AG04450 (cell line): Measurements from ENCODE around the gene TAPBPL. TPM values are rescaled to one million over a fixed set of nuclear protein-coding genes. Genes with fewer than 3 reads are reported as not detected.
"Not testable (repeated sequence)": the region's sequence is repeated elsewhere in the genome, so short reads cannot be mapped to it uniquely, and the experiment has no call there.

Source experiments
- CTCF ChIA-PET: fragments of 300-600, 350-600 bp; formaldehyde crosslinking; extraction: SDS; loops from one replicate; lab custom pipeline; 2022; ENCODE audit warnings: antibody characterized with exemption, inconsistent platforms; lab: Charles Lee
- POLR2A ChIA-PET: fragments of 350-600 bp; formaldehyde crosslinking; extraction: SDS; loops from one replicate; lab custom pipeline; 2021; ENCODE audit warnings: antibody characterized with exemption, inconsistent platforms; lab: Yijun Ruan, JAX
- DNase-seq: peaks from one replicate; pipeline ENCODE4 v3.0.0-alpha.2; 2011; ENCODE audit warnings: low read depth, low spot score
- H3K27ac ChIP-seq: one replicate; pipeline ENCODE4 v1.5.1; 2012; ENCODE audit warnings: low read depth, low read length, control low read depth
- H3K27me3 ChIP-seq: one replicate; pipeline ENCODE4 v1.6.0; 2012; ENCODE audit warnings: low read length; ENCODE audit not compliant: control insufficient read depth, insufficient read depth
- H3K4me3 ChIP-seq: 2 replicates; pipeline ENCODE4 v1.5.1; 2011; ENCODE audit warnings: mild to moderate bottlenecking, low read depth, low read length, control low read depth
- H3K9me3 ChIP-seq: 2 replicates; pipeline ENCODE4 v1.5.1; 2012; ENCODE audit warnings: low read length; ENCODE audit not compliant: control insufficient read depth, insufficient read depth
- CTCF ChIP-seq: IDR thresholded peaks from 2 replicates; pipeline ENCODE4 v1.5.1; 2011; ENCODE audit warnings: low read depth, low read length, control low read depth, inconsistent platforms
- polyA plus RNA-seq: library from polyadenylated mRNA; depleted of rRNA; stranded (reverse); fragments of >200 nt; gene quantifications from 2 replicates; pipeline ENCODE4 v1.2.3, GENCODE V29; 2011

The TAPBPL gene
- polyA plus RNA-seq, 1 experiment = 10.2 TPM

- no peaks in the 10 kb centered on the region for H3K27me3 ChIP-seq
- no peaks in the 10 kb centered on the region for H3K9me3 ChIP-seq
- ChIA-PET CTCF (interaction anchor here (0.7 to 1.8 kb wide), 3 partner anchors 22 to 58 kb away, joined by 3 to 4 read pairs (median 4); no protein-coding TSS in a partner anchor), POLR2A (interaction anchor here (0.7 to 1.3 kb wide), 4 partner anchors 18 to 125 kb away, joined by 3 to 8 read pairs (median 4); partner anchors contain the start of gene VAMP1)
- H3K4me3 ChIP-seq = no peak overlapping the region
- no peak for DNase-seq
- no peak for TF ChIP-seq CTCF
- no peak overlapping the region for H3K27ac ChIP-seq
Measured at GRCh38 chr12:6488240-6488639, 36.4 kb downstream of the TAPBPL start.

GRCh38 chr12:6489449-6489848 lies 37.6 kb downstream of the TAPBPL start:
- TF ChIP-seq CTCF = no peak
- ChIA-PET CTCF (interaction anchor here (1.8 kb wide), 1 partner anchor 23 kb away, joined by 4 read pairs; no protein-coding TSS in a partner anchor), POLR2A (interaction anchor here (0.6 kb wide), 1 partner anchor 45 kb away, joined by 3 read pairs; no protein-coding TSS in a partner anchor)
- H3K9me3 ChIP-seq = no peaks in the 10 kb centered on the region
- no peaks in the 10 kb centered on the region for H3K27me3 ChIP-seq
- H3K4me3 ChIP-seq = no peak overlapping the region
- DNase-seq = no peak
- H3K27ac ChIP-seq = no peak overlapping the region

GRCh38 chr12:6490673-6491072 lies 38.8 kb downstream of the TAPBPL start:
- ChIA-PET POLR2A (interaction anchor here (0.8 kb wide), 1 partner anchor 43 kb away, joined by 3 read pairs; the partner anchor contains the start of gene GAPDH), CTCF (interaction anchor here (0.6 kb wide), 1 partner anchor 68 kb away, joined by 3 read pairs; no protein-coding TSS in a partner anchor)

GRCh38 chr12:6492838-6493496 lies 41.1 kb downstream of the TAPBPL start, which contains the start of gene MRPL51:
Gene MRPL51, minus strand, starts transcription at chr12:6493262. Its CDS starts 126 bp downstream, at chr12:6493136.
- Histone ChIP-seq H3K9me3 (no peaks in the 10 kb centered on the region), H3K27ac (peak within 1 kb of the TSS; percentile 97), H3K4me3 (peak within 1 kb of the TSS; percentile 97), H3K27me3 (no peaks in the 10 kb centered on the region)
- TF ChIP-seq CTCF = no peak
- DNase-seq = peak; percentile 83
- ChIA-PET CTCF (interaction anchor here (0.8 to 1.0 kb wide), 2 partner anchors 22 to 28 kb away, joined by 3 to 4 read pairs; partner anchors contain the start of gene VAMP1), POLR2A (interaction anchor here (0.6 to 1.9 kb wide), 12 partner anchors 12 to 167 kb away, joined by 3 to 34 read pairs (median 4); partner anchors contain the start of genes GAPDH, LTBR and VAMP1)

More at GRCh38 chr12:6490673-6491072, 38.8 kb downstream of the TAPBPL start:
- not testable (repeated sequence) for H3K9me3 ChIP-seq, H3K27me3 ChIP-seq, H3K27ac ChIP-seq, H3K4me3 ChIP-seq, DNase-seq

GRCh38 chr12:6493497-6494257 lies 41.8 kb downstream of the TAPBPL start, which contains the start of gene NCAPD2:
Gene NCAPD2, plus strand, starts transcription at chr12:6494102. Its CDS starts 997 bp downstream, at chr12:6495099.
- peak; percentile 88 for DNase-seq
- peak within 1 kb of the TSS; percentile 97 for H3K27ac ChIP-seq
- peak; percentile 35; the same call in 1 of the 2 replicates for TF ChIP-seq CTCF
- POLR2A ChIA-PET = interaction anchor here (0.6 to 1.9 kb wide), 12 partner anchors 11 to 167 kb away, joined by 3 to 34 read pairs (median 4); partner anchors contain the start of genes GAPDH, LTBR and VAMP1
- no peaks in the 10 kb centered on the region for H3K27me3 ChIP-seq
- no peaks in the 10 kb centered on the region for H3K9me3 ChIP-seq
- peak within 1 kb of the TSS; percentile 97 for H3K4me3 ChIP-seq
- CTCF ChIA-PET = interaction anchor here (0.8 to 1.0 kb wide), 2 partner anchors 23 to 28 kb away, joined by 3 to 4 read pairs; partner anchors contain the start of gene VAMP1
